HG03354 (cell line): Measurements from ENCODE around the gene THOC5.

ENCODE experiments used
- ATAC-seq: cut with Tn5 transposase; IDR thresholded peaks from one replicate; pipeline ENCODE4 v1.9.1; 2021; ENCODE audit warnings: mild to moderate bottlenecking; ENCODE audit not compliant: unreplicated experiment, poor library complexity, severe bottlenecking

Gene THOC5

DNA sequence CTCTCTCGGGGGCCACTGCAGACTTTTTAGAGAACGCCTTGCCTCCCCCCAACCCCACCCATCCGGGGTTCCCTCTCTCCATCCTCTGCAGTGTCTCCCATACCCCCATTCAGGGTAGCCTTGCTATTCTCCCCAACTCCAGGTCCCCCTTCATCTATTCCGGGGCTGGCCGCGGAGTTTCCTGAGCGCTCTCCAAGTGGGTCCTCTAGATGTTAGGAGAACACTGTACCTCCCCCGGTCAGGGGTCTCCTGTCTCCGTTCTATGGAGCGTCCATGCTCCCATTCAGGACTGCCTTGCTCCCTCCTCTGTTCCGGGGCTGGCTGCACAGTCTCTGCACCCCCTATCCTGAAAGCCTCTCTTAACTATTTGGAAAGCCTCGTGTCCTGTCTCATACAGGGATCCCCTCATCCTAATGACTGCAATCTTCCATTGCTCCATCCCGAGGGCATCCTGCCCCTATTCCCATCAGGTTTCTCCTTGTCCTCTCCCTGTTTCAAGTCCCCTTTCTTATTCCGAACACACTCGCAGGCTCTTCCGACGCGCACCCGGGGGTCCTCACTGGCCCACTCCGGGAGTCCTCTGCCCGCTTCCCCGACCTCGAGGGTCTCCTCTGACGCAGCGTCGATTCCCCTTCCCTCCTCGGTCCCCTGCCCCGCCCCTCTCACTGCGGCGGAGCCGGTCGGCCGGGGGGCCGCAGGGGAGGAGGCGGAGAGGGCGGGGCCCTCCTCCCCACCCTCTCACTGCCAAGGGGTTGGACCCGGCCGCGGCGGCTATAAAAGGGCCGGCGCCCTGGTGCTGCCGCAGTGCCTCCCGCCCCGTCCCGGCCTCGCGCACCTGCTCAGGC is 73.9 kb downstream of the THOC5 start, which contains the start of gene NEFH:
TSS of gene NEFH (plus strand) at position 802 of the 845 bp plus-strand sequence. CDS start 45 bp downstream, outside the sequence.
- ATAC-seq, result no peak

DNA sequence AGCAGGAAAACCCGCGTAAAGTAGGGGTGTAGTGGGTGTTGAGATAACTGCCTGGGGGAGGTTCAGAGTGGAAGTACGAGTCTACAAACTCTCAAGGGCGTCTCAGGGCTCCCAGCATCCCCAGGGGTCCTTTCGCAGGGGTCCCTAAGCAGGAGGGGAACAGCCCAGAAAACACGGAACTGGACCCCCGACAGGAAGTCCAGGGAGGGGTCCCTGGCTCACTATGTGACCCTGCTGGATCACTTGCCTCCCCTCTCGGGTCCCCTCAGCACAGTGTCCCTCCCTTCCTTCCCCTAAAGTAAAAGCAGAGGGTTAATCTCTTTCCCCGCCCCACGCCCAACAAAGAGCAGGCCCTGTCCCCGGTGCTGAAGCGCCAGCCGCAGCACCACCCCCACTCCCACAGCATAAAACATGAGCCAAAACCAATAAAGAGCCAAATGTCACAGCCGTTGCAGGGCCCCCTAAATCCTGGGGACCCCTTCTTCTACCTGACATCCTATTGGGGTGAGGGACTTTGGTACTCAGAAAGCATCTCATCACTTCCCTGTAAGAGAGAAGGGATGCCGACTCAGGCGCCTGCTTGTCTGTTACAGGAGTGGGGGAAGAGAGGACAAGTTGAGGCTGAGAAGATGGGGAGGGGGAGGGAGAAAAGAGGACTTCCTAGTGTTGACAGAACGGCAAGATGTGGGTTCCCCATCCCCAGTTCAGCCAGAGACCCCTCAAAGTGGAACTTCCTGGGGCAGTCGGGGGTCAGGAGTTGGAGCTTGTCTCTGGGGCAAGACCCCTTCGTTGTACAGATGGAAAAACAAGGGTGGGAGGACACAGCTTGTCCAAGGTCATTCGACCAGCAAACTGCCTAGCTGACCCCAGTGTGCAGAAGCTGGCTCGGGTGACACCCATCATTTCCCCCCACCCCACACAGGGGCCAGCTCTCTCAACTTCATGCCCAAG is 75.0 kb downstream of the THOC5 start:
- ATAC-seq, result no peak

DNA sequence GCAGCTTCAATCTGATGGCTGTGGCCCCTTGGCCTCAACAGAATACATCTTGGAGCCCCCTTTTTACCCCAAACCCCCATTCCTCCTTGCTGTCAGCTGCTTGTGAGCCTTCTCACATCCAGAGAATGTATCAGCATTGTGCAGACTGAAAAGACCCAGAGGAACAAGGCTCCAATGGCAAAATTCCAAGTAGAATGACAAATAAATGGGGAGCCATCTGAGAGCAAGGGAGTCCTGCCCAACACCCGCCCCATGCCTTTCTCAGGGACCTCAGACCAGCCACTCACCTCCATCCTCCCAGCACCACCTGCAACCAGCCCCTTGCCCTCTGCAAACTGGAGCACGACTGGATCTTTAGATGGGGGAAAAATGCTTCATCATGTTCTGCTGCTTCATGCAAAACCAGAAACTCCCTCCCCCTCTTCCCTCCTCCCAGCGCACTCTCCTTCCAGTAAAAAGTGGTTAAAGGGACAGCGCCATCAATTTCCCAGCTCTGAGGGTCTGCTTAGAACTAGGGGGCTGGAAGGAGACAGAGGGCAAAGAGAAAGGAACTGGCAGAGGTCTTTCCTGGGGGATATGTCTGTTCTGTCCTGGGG is 75.7 kb downstream of the THOC5 start:
- ATAC-seq, result no peak

- ATAC-seq, result no peak
Measured at GRCh38 chr22:29476116-29476515, 77.4 kb downstream of the THOC5 start.

DNA sequence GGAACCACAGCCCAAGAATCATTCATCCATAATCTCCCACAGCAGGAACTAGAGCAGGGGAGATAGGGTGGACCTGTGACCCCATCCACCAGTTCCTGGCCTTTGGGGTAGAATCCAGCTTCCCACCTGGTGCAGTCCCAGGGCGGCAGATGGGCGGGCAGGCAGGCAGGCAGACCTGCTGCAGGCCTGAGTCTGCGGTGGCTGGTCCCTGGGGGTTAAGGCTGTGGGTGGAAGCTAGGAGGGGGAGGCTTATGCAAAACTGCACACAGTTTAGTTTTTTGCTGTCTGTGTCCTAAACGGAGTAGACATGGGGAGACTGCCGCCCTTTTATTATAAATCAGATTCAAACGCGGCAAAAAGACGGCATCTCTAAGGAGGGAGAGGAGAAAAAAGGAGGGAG is 78.0 kb downstream of the THOC5 start:
- ATAC-seq, result peak; percentile 68

GRCh38 chr22:29473001-29473400 is 80.6 kb downstream of the THOC5 start:
- ATAC-seq, result no peak

DNA sequence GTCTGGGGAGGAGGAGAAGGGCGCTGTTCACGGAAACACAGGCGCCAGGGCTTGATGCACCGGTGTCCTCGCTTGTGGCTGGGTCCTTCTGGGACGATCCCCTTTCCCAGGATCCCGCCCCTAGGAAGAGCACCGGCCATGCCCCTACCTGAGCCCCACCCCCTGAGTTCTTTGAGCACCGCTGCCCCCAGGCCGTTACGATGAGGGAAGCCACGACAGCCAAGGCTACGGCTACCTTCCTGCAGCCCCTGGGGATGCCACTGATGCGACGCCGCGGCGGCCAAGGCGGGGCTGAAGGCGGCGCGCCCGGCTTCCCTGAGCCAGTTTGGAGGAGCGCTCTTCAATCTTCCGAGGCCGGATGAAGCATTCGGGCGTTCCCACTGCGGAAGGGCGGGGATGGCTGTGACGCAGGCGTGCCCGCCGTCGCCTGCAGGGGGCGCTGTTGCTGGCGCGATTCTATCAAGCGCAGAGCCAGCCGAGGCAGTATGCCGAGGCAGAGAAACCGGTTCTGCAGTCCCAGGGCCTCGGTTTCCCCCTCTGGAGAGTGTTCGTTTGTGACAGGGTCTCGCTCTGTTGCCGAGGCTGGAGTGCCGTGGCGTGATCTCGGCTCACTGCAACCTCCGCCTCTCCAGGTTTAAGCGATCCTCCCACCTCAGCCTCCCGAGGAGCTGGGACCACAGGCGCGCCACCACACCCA is 83.2 kb downstream of the THOC5 start:
- peak; percentile 55 for ATAC-seq

GRCh38 chr22:29469755-29470154 is 83.8 kb downstream of the THOC5 start:
- no peak for ATAC-seq

DNA sequence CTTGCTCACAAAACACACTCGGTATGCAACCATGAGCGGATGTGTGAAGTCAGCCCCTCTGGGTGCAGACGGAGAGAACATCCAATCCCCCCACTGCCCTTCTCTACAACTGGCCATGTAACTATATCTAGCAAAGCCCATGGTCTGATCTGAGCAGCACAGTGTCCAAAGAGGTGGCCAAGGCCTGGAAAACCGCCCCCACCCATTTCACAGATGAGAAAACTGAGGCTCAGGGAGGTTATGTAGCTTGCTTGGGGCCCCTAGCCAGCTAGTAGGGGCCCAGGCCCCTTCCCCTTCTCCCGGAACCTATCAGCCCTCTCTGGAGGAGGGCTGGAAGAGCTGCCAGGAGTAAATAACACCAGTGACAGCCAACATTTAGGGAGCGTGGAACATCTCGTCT is 89.0 kb downstream of the THOC5 start:
- ATAC-seq, result no peak

- ATAC-seq, result no peak
Measured at GRCh38 chr22:29463629-29464028, 89.9 kb downstream of the THOC5 start.

DNA sequence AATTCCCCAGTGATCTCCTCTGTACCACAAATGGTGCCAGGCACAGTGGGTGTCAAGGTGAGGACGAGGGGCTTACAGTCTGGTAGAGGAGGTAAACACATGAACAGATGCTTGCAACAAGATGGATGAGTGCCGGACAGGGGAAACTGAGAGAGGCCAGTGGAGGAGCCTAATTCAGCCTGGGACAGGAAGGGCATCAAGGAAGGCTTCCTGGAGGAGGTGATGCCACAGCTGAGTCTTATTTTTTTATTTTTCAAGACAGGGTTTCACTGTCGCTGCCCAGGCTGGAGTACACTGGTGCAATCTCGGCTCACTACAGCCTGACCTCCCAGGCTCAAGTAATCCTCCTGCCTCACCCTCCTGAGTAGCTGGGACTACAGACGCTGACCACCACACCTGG is 92.3 kb downstream of the THOC5 start:
- no peak for ATAC-seq

- ATAC-seq, result no peak
Measured at GRCh38 chr22:29459773-29460172, 93.8 kb downstream of the THOC5 start.

DNA sequence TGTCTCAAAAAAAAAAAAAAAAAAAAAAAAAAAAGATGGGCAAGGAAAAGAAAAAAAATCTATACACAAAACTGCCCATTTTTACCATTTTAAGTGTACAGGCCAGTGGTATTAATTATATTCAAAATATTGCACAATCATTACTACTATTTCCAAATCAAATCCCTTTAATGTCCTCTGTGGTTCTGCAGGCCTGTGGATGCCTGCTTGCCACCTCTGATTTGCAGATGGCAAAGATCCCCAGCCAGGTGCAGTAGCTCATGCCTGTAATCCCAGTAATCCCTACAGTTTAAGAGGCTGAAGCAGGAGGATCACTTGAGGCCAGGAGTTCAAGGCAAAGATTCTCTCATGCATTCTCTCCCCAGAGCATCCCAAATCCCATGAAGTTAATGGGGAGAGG is 95.0 kb downstream of the THOC5 start:
- ATAC-seq, result no peak

- no peak for ATAC-seq
Measured at GRCh38 chr22:29457730-29458129, 95.8 kb downstream of the THOC5 start.

DNA sequence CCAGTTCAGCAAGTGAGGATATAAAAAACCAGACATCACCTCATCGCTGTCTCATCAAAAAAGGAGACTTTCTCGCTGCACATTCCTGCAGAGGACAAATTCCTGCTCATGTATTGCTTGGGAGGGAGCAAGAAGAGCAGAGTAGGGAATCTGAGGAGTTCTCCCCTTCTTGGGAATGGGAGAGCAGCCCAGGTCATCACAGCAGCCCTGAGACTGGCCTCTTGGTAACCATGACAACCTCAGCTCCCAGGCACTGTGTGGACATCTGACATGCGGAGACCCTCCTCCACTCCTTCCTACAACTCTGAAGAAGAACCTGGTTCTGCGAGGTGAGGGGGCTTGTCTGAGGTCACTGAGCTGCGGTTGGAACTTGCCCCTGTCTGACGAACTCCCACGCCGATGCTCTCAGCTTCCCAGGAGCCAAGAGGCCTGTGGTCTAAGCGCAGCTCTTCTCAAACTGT is 97.3 kb downstream of the THOC5 start:
- ATAC-seq, result no peak
